ENCODE measurements around the gene MED16.

MED16 gene

GRCh38 chr19:870314-870713 is 22.7 kb downstream of the MED16 start:
- Histone ChIP-seq H3K4me2 (no peak overlapping the region), H3K9ac (no peak overlapping the region), H3K27me3 (no peaks in the 10 kb centered on the region), H3K36me3 (peaks cover 44 to 67% (median 53%) of the 10 kb centered on the region in 11 experiments), H3K9me3 (replicated peaks in 1 of 11) (no peaks in the 10 kb centered on the region), H3K27ac (no peak overlapping the region), H4K20me1 (peaks cover 0 to 50% (median 19%) of the 10 kb centered on the region in 11 experiments; a peak in 15 of 22 replicates), H3K4me3 (no peak overlapping the region), H3K4me1 (peaks cover 20 to 47% (median 45%) of the 10 kb centered on the region in 10 experiments)
- no peak for TF ChIP-seq Cebpa-rat (IDR thresholded peaks at IDR 0.05)

- peak overlapping the region in 4 of 11 experiments; percentile 9 to 46 (median 28); a peak in 6 of 22 replicates for H3K9ac ChIP-seq
- no peak overlapping the region for H3K4me3 ChIP-seq
- H3K27ac ChIP-seq: peak overlapping the region in 4 of 11 experiments; percentile 10 to 44 (median 30); a peak in 6 of 22 replicates
- H3K4me1 ChIP-seq: peaks cover 20 to 50% (median 46%) of the 10 kb centered on the region in 10 experiments
- TF ChIP-seq Cebpa-rat (IDR thresholded peaks at IDR 0.05): no peak
- peaks cover 36 to 60% (median 46%) of the 10 kb centered on the region in 11 experiments for H3K36me3 ChIP-seq
- no peaks in the 10 kb centered on the region for H3K9me3 ChIP-seq (replicated peaks in 1 of 11)
- no peaks in the 10 kb centered on the region for H3K27me3 ChIP-seq
- H3K4me2 ChIP-seq: peak overlapping the region in 7 of 11 experiments; percentile 32 to 78 (median 67); a peak in 12 of 22 replicates
- peaks cover 0 to 52% (median 18%) of the 10 kb centered on the region in 11 experiments; a peak in 15 of 22 replicates for H4K20me1 ChIP-seq
Observed at GRCh38 chr19:869245-870177, 23.5 kb downstream of the MED16 start.

DNA sequence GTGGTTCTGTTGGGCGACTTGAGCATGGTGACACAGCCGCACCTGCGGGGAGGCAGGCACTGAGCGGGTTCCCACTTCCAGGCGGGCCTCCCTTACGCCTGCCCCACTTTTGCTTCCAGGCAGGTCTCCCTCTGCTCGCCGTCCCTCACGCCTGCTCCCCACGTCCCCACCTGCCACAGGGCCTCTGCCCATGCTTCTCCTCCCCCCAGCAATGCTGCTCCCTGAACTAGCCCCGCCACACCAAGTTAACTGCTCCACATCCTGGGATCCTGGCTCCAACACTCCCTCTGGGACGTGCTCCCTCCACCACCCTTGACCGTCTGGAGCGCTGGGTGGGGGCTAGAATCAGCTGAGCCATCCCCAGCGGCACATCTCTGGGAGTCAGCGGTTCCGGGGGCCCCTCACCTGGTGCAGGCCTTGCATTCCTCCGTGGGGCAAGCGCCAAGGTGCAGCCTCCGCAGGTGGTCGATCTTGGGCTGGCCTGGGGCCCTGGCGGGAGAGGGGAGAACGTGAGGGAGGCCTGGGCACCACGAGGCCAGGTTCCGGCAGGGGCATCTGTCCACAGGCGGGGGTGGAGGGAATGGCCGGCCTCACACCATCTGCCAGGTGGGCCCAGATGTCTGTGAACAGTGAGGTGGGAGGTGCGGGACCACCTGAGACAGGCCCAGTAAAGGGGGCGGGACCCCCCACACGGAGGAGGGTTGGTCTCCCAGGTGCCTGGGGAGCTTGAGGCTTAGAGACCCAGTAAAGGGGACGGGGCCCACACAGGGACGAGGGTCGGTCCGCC is 24.3 kb downstream of the MED16 start:
- Histone ChIP-seq H3K9ac (peak overlapping the region in 9 of 11 experiments; percentile 20 to 71 (median 51); a peak in 11 of 22 replicates), H3K4me2 (peak overlapping the region; percentile 32 to 81 (median 69); a peak in 19 of 22 replicates), H3K4me1 (peaks cover 24 to 53% (median 49%) of the 10 kb centered on the region in 10 experiments), H3K9me3 (replicated peaks in 1 of 11) (no peaks in the 10 kb centered on the region), H3K27me3 (0 out of 22 replicates have a peak, but pooled peaks cover 0 to under 1% (median 0%) of the 10 kb centered on the region in 11 experiments), H3K27ac (peak overlapping the region in 5 of 11 experiments; percentile 10 to 50 (median 44); a peak in 7 of 22 replicates), H4K20me1 (peaks cover 0 to 54% (median 13%) of the 10 kb centered on the region in 11 experiments; a peak in 15 of 22 replicates), H3K4me3 (no peak overlapping the region), H3K36me3 (peaks cover 32 to 53% (median 40%) of the 10 kb centered on the region in 11 experiments)
- TF ChIP-seq Cebpa-rat (IDR thresholded peaks at IDR 0.05): no peak

- no peak for TF ChIP-seq Cebpa-rat (IDR thresholded peaks at IDR 0.05)
- Histone ChIP-seq H3K9ac (peak overlapping the region in 9 of 11 experiments; percentile 31 to 71 (median 53); a peak in 15 of 22 replicates), H3K4me2 (peak overlapping the region in 9 of 11 experiments; percentile 60 to 81 (median 71); a peak in 18 of 22 replicates), H3K27me3 (peaks cover 0 to 7% (median 5%) of the 10 kb centered on the region in 11 experiments; a peak in 18 of 22 replicates), H3K27ac (peak overlapping the region in 4 of 11 experiments; percentile 19 to 50 (median 31); a peak in 5 of 22 replicates), H3K36me3 (peaks cover 31 to 49% (median 37%) of the 10 kb centered on the region in 11 experiments), H4K20me1 (peaks cover 0 to 51% (median 13%) of the 10 kb centered on the region in 11 experiments; a peak in 11 of 22 replicates), H3K4me1 (peaks cover 31 to 56% (median 52%) of the 10 kb centered on the region in 10 experiments), H3K9me3 (replicated peaks in 1 of 11) (no peaks in the 10 kb centered on the region), H3K4me3 (no peak overlapping the region)
Observed at GRCh38 chr19:867855-868457, 25.0 kb downstream of the MED16 start.

- Histone ChIP-seq H3K36me3 (peaks cover 31 to 49% (median 37%) of the 10 kb centered on the region in 11 experiments), H3K4me1 (peaks cover 33 to 59% (median 54%) of the 10 kb centered on the region in 10 experiments), H4K20me1 (peaks cover 0 to 51% (median 13%) of the 10 kb centered on the region in 11 experiments; a peak in 11 of 22 replicates), H3K9me3 (replicated peaks in 1 of 11) (no peaks in the 10 kb centered on the region), H3K9ac (peak overlapping the region in 10 of 11 experiments; percentile 30 to 71 (median 52); a peak in 17 of 22 replicates), H3K27me3 (peaks cover 3 to 13% (median 11%) of the 10 kb centered on the region in 11 experiments; a peak in 18 of 22 replicates), H3K27ac (peak overlapping the region in 4 of 11 experiments; percentile 13 to 50 (median 31); a peak in 5 of 22 replicates), H3K4me2 (peak overlapping the region in 9 of 11 experiments; percentile 60 to 81 (median 71); a peak in 17 of 22 replicates), H3K4me3 (no peak overlapping the region)
- TF ChIP-seq Cebpa-rat (IDR thresholded peaks at IDR 0.05): no peak
Observed at GRCh38 chr19:867301-867793, 25.6 kb downstream of the MED16 start.

DNA sequence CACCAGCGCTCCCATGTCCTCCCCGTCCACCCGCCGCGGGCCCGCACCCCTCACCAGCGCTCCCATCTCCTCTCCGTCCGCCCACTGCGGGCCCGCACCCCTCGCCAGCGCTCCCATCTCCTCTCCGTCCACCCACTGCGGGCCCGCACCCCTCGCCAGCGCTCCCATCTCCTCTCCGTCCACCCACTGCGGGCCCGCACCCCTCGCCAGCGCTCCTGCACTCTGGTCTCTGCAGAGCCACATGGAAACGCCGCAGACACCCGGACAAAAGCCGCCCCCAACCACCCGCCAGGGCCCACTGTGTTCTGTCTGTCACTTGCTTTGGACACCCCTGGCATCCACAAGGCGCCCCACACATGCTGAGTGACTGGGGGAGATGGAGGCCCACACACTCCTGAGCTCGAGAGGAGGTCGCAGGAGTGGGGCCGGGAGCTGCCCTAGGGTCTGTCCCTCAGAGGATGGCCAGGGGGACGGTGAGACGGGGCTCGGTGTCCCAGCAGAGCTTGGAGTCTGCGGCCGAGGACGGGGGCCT is 26.2 kb downstream of the MED16 start:
- H3K9ac ChIP-seq: peak overlapping the region in 9 of 11 experiments; percentile 31 to 71 (median 53); a peak in 12 of 22 replicates
- H3K4me3 ChIP-seq: no peak overlapping the region
- peak overlapping the region in 2 of 11 experiments; percentile 13 to 36; a peak in 4 of 22 replicates for H3K27ac ChIP-seq
- H3K4me2 ChIP-seq: peak overlapping the region in 8 of 11 experiments; percentile 60 to 81 (median 74); a peak in 16 of 22 replicates
- H3K4me1 ChIP-seq: peaks cover 28 to 54% (median 49%) of the 10 kb centered on the region in 10 experiments
- H3K36me3 ChIP-seq: peaks cover 31 to 49% (median 37%) of the 10 kb centered on the region in 11 experiments
- no peaks in the 10 kb centered on the region for H3K9me3 ChIP-seq (replicated peaks in 1 of 11)
- TF ChIP-seq Cebpa-rat (IDR thresholded peaks at IDR 0.05): no peak
- peaks cover 3 to 16% (median 12%) of the 10 kb centered on the region in 11 experiments for H3K27me3 ChIP-seq
- H4K20me1 ChIP-seq: peaks cover 0 to 51% (median 13%) of the 10 kb centered on the region in 11 experiments; a peak in 9 of 22 replicates

DNA sequence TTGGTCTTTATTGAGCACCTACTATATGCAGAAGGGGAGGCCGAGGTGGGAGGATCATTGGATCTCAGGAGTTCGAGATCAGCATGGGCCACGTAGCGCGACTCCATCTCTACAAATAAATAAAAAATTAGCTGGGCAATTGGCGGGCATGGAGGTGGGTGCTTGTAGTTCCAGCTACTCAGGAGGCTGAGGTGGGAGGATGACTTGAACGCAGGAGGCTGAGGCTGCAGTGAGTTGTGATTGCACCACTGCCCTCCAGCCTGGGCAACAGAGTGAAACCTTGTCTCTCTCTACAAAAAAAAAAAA is 29.7 kb downstream of the MED16 start:
- peaks cover 4 to 19% (median 9%) of the 10 kb centered on the region in 11 experiments; a peak in 21 of 22 replicates for H3K36me3 ChIP-seq
- H4K20me1 ChIP-seq: peaks cover 0 to 34% (median 9%) of the 10 kb centered on the region in 11 experiments; a peak in 11 of 22 replicates
- H3K9ac ChIP-seq: peak overlapping the region in 10 of 11 experiments; percentile 32 to 65 (median 50); a peak in 12 of 22 replicates
- peak overlapping the region in 7 of 11 experiments; percentile 29 to 76 (median 58); a peak in 11 of 22 replicates for H3K27ac ChIP-seq
- peaks cover 30 to 51% (median 46%) of the 10 kb centered on the region in 11 experiments for H3K27me3 ChIP-seq
- peak overlapping the region; percentile 67 to 89 (median 83) for H3K4me2 ChIP-seq
- H3K4me3 ChIP-seq: peak overlapping the region; percentile 18 to 59 (median 47); a peak in 17 of 20 replicates
- H3K9me3 ChIP-seq (replicated peaks in 1 of 11): peaks cover 0 to 5% (median 0%) of the 10 kb centered on the region in 11 experiments; a peak in 1 of 22 replicates
- H3K4me1 ChIP-seq: peaks cover 32 to 65% (median 56%) of the 10 kb centered on the region in 10 experiments
- no peak for TF ChIP-seq Cebpa-rat (IDR thresholded peaks at IDR 0.05)
